Measurements from ENCODE around the gene ZNF76. TPM values are rescaled to one million over a fixed set of nuclear protein-coding genes. Genes with fewer than 3 reads are reported as not detected.

Gene ZNF76
- total RNA-seq, 1 donor from 2014 or later, result 14.8 TPM

DNA sequence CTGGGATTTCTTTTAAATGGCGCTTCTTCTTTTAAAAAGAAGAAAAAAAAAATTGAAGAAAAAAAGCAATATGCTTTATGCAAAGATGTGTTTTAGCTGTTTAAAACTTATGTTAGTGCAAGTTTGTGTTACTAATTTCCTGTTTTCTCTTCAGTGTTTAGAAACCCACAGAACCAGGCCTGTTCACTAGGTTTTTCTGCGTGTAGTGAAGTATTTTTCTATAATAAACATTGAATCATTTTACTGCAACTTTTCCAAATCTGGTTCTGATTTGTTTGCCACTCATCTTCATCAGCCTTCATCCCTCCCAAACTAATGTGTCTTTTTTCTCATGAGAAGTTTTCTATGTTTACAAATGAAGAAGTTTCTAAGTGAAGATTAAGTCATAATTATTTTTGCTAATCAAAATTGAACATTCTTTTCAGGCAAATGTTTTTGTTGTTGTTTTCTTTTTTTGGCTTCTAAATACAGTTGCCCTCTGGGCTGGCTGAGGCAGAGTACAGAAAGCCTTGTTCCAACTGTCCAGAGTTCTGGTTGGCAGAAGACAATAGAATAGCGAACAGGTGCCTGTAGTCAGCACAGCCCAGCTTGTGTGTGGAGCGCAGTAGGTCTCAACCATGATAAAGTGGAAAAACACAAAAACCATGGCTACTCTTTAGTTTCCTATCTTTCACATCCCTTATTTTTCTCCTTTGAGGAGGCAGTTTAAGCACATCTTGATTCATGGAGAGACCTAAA lies 14.5 kb downstream of the ZNF76 start:
- peaks cover 2% of the 10 kb centered on the region for H3K36me3 Mint-ChIP-seq

DNA sequence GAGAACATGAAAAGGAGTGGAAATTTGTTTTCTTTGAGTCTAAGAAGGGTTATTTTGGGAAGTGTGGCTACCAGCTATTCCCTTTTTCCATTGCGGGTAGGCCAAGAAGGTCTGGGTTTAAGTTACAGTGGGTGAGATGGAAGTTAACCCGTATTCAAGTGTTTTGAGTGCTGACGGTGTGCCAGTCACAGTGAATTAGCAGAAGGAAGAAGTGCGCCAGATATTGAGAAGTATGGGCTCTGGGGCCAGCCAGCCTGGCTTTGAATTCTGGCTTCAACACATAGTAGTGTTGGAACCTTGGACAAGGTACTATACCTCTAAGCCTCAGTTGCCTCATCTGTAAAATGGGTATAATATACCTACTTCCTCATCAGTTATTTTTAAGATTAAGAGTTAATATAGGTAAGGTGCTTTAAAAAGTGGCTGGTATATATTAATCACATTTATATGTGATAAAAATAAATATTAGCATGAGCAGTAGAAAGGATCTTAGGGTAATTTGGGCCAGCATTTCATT lies 16.3 kb downstream of the ZNF76 start:
- H3K9me3 ChIP-seq (ENCODE audit: low read depth), result no peaks in the 10 kb centered on the region
- no peak overlapping the region for H2AFZ ChIP-seq (replicated peaks)
- no peaks in the 10 kb centered on the region for H3K36me3 ChIP-seq
- H3K79me2 ChIP-seq (ENCODE audit: low read depth), result no peaks in the 10 kb centered on the region
- H3K27me3 Mint-ChIP-seq (ENCODE audit: insufficient read depth, low read depth), result peaks cover 2% of the 10 kb centered on the region
- H3K9ac ChIP-seq, result no peak overlapping the region
- peaks cover 6% of the 10 kb centered on the region for H3F3A ChIP-seq (ENCODE audit: low read depth)
- no peak overlapping the region for H3K4me2 ChIP-seq
- no peaks in the 10 kb centered on the region for H3K9me3 Mint-ChIP-seq
- H3K36me3 Mint-ChIP-seq, result no peaks in the 10 kb centered on the region
- H3K27ac Mint-ChIP-seq, result peak overlapping the region; percentile 11
- no peak for DNase-seq (ENCODE audit: low spot score)
- no peak overlapping the region for H3K27ac ChIP-seq
- H3K27me3 ChIP-seq, result no peaks in the 10 kb centered on the region
- H3K4me1 ChIP-seq, result no peaks in the 10 kb centered on the region
- no peak overlapping the region for H3K4me3 ChIP-seq
- TF ChIP-seq, protein P1, sequence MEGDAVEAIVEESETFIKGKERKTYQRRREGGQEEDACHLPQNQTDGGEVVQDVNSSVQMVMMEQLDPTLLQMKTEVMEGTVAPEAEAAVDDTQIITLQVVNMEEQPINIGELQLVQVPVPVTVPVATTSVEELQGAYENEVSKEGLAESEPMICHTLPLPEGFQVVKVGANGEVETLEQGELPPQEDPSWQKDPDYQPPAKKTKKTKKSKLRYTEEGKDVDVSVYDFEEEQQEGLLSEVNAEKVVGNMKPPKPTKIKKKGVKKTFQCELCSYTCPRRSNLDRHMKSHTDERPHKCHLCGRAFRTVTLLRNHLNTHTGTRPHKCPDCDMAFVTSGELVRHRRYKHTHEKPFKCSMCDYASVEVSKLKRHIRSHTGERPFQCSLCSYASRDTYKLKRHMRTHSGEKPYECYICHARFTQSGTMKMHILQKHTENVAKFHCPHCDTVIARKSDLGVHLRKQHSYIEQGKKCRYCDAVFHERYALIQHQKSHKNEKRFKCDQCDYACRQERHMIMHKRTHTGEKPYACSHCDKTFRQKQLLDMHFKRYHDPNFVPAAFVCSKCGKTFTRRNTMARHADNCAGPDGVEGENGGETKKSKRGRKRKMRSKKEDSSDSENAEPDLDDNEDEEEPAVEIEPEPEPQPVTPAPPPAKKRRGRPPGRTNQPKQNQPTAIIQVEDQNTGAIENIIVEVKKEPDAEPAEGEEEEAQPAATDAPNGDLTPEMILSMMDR (IDR thresholded peaks at IDR 0.05), result no peak
- TF ChIP-seq EZH2 (IDR thresholded peaks at IDR 0.05), result no peak
- TF ChIP-seq EZH2phosphoT487 (IDR thresholded peaks at IDR 0.05), result no peak
- H3K4me3 Mint-ChIP-seq, result no peak overlapping the region
- peaks cover 4% of the 10 kb centered on the region for H4K20me1 ChIP-seq (ENCODE audit: low read depth)
- peaks cover 12% of the 10 kb centered on the region for H3K4me1 Mint-ChIP-seq

More for the DNA sequence above, 14.5 kb downstream of the ZNF76 start:
- no peak overlapping the region for H3K4me3 Mint-ChIP-seq
- no peaks in the 10 kb centered on the region for H3K9me3 Mint-ChIP-seq
- no peaks in the 10 kb centered on the region for H3K9me3 ChIP-seq (ENCODE audit: low read depth)
- peaks cover 7% of the 10 kb centered on the region for H3K4me1 Mint-ChIP-seq
- no peak for DNase-seq (ENCODE audit: low spot score)
- no peak overlapping the region for H2AFZ ChIP-seq (replicated peaks)
- H3K27me3 Mint-ChIP-seq (ENCODE audit: insufficient read depth, low read depth), result peaks cover 2% of the 10 kb centered on the region
- TF ChIP-seq, protein P1 (IDR thresholded peaks at IDR 0.05), result no peak
- TF ChIP-seq EZH2phosphoT487 (IDR thresholded peaks at IDR 0.05) (no peak), EZH2 (IDR thresholded peaks at IDR 0.05) (no peak)
- no peaks in the 10 kb centered on the region for H3K36me3 ChIP-seq
- H3K4me2 ChIP-seq, result no peak overlapping the region
- no peak overlapping the region for H3K27ac ChIP-seq
- peaks cover 4% of the 10 kb centered on the region for H4K20me1 ChIP-seq (ENCODE audit: low read depth)
- H3K4me1 ChIP-seq, result no peaks in the 10 kb centered on the region
- H3K9ac ChIP-seq, result no peak overlapping the region
- no peaks in the 10 kb centered on the region for H3K79me2 ChIP-seq (ENCODE audit: low read depth)
- no peak overlapping the region for H3K4me3 ChIP-seq
- no peak overlapping the region for H3K27ac Mint-ChIP-seq
- no peaks in the 10 kb centered on the region for H3K27me3 ChIP-seq
- peaks cover 6% of the 10 kb centered on the region for H3F3A ChIP-seq (ENCODE audit: low read depth)

DNA sequence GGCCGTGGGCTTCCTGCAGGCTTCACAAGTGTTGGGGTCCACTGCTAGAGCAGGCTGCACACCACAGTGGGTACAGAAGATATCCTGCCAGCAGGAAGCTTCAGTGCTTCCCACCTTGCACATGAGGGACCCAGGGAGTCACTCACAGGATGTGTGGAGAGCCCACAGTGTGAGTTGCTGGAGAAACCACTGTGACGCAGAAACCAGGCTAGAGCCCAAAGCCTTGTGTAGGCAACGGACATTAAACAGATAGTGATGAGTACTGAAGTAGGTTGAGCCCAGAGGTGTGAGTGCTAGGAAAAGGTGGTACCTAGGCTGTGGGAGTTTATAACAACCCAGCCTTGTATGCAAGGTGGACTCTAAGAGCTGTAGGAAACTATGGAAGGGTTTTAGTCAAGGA lies 19.2 kb downstream of the ZNF76 start:
- peaks cover 12% of the 10 kb centered on the region for H3K36me3 Mint-ChIP-seq
- H3K4me1 Mint-ChIP-seq, result peaks cover 16% of the 10 kb centered on the region
- H3K9ac ChIP-seq, result no peak overlapping the region
- H3F3A ChIP-seq (ENCODE audit: low read depth), result peaks cover 6% of the 10 kb centered on the region
- H3K4me2 ChIP-seq, result no peak overlapping the region
- TF ChIP-seq EZH2 (IDR thresholded peaks at IDR 0.05), result no peak
- TF ChIP-seq, protein P1 (IDR thresholded peaks at IDR 0.05), result no peak
- TF ChIP-seq EZH2phosphoT487 (IDR thresholded peaks at IDR 0.05), result no peak
- no peak overlapping the region for H3K27ac Mint-ChIP-seq
- no peak overlapping the region for H3K4me3 Mint-ChIP-seq
- DNase-seq (ENCODE audit: low spot score), result no peak
- no peaks in the 10 kb centered on the region for H3K9me3 ChIP-seq (ENCODE audit: low read depth)
- H3K27ac ChIP-seq, result no peak overlapping the region
- no peaks in the 10 kb centered on the region for H3K36me3 ChIP-seq
- no peak overlapping the region for H3K4me3 ChIP-seq
- peaks cover 2% of the 10 kb centered on the region for H3K27me3 Mint-ChIP-seq (ENCODE audit: insufficient read depth, low read depth)
- H3K27me3 ChIP-seq, result no peaks in the 10 kb centered on the region
- H3K4me1 ChIP-seq, result no peaks in the 10 kb centered on the region
- no peaks in the 10 kb centered on the region for H3K79me2 ChIP-seq (ENCODE audit: low read depth)
- no peak overlapping the region for H2AFZ ChIP-seq (replicated peaks)
- H4K20me1 ChIP-seq (ENCODE audit: low read depth), result peaks cover 4% of the 10 kb centered on the region
- H3K9me3 Mint-ChIP-seq, result no peaks in the 10 kb centered on the region

Measured in neural progenitor cell (in vitro differentiated cells).